ENCODE data around the gene FAM13C.

The FAM13C gene

GRCh38 chr10:59381687-59382086 lies 19.3 kb upstream of the FAM13C start:
- H3K4me1 ChIP-seq (ENCODE audit: control insufficient read depth, low read length), result no peaks in the 10 kb centered on the region
- no peaks in the 10 kb centered on the region for H3K9me2 ChIP-seq (replicated peaks; ENCODE audit: control insufficient read depth, low read length)
- no peaks in the 10 kb centered on the region for H3K36me3 ChIP-seq (ENCODE audit: control insufficient read depth, low read length)
- H3K27me3 ChIP-seq (ENCODE audit: control insufficient read depth, low read length), result no peaks in the 10 kb centered on the region
- no peaks in the 10 kb centered on the region for H4K20me1 ChIP-seq (ENCODE audit: control insufficient read depth, insufficient read depth, low read depth, low read length)
- H3K27ac ChIP-seq (ENCODE audit: low read depth, low read length), result no peak overlapping the region
- no peaks in the 10 kb centered on the region for H3F3A ChIP-seq (ENCODE audit: control insufficient read depth, insufficient read depth)
- no peaks in the 10 kb centered on the region for H3K9me3 ChIP-seq (ENCODE audit: control insufficient read depth, insufficient read depth, low read length)
- no peak overlapping the region for H3K4me3 ChIP-seq (ENCODE audit: low read length)
- H3K4me2 ChIP-seq (ENCODE audit: low read length), result no peak overlapping the region
- no peaks in the 10 kb centered on the region for H3K79me2 ChIP-seq (ENCODE audit: control insufficient read depth, low read length)
- no peak for TF ChIP-seq CTCF (IDR thresholded peaks at IDR 0.05; ENCODE audit: low read depth, low read length, poor library complexity, severe bottlenecking)
- no peak for TF ChIP-seq EZH2phosphoT487 (IDR thresholded peaks at IDR 0.05; ENCODE audit: borderline replicate concordance, low read length)

- H3K79me2 ChIP-seq (ENCODE audit: control insufficient read depth, low read length), result no peaks in the 10 kb centered on the region
- H3K4me1 ChIP-seq (ENCODE audit: control insufficient read depth, low read length), result no peaks in the 10 kb centered on the region
- no peaks in the 10 kb centered on the region for H3K9me3 ChIP-seq (ENCODE audit: control insufficient read depth, insufficient read depth, low read length)
- no peaks in the 10 kb centered on the region for H3F3A ChIP-seq (ENCODE audit: control insufficient read depth, insufficient read depth)
- H3K27me3 ChIP-seq (ENCODE audit: control insufficient read depth, low read length), result no peaks in the 10 kb centered on the region
- no peaks in the 10 kb centered on the region for H3K36me3 ChIP-seq (ENCODE audit: control insufficient read depth, low read length)
- H3K27ac ChIP-seq (ENCODE audit: low read depth, low read length), result no peak overlapping the region
- no peaks in the 10 kb centered on the region for H4K20me1 ChIP-seq (ENCODE audit: control insufficient read depth, insufficient read depth, low read depth, low read length)
- no peaks in the 10 kb centered on the region for H3K9me2 ChIP-seq (replicated peaks; ENCODE audit: control insufficient read depth, low read length)
- H3K4me3 ChIP-seq (ENCODE audit: low read length), result no peak overlapping the region
- TF ChIP-seq EZH2phosphoT487 (IDR thresholded peaks at IDR 0.05; ENCODE audit: borderline replicate concordance, low read length) (no peak), CTCF (IDR thresholded peaks at IDR 0.05; ENCODE audit: low read depth, low read length, poor library complexity, severe bottlenecking) (no peak)
- H3K4me2 ChIP-seq (ENCODE audit: low read length), result no peak overlapping the region
Observed at GRCh38 chr10:59376846-59377245, 14.5 kb upstream of the FAM13C start.

- H3K9me2 ChIP-seq (replicated peaks; ENCODE audit: control insufficient read depth, low read length), result no peaks in the 10 kb centered on the region
- no peaks in the 10 kb centered on the region for H3K79me2 ChIP-seq (ENCODE audit: control insufficient read depth, low read length)
- no peaks in the 10 kb centered on the region for H3K9me3 ChIP-seq (ENCODE audit: control insufficient read depth, insufficient read depth, low read length)
- H3F3A ChIP-seq (ENCODE audit: control insufficient read depth, insufficient read depth), result no peaks in the 10 kb centered on the region
- H3K27me3 ChIP-seq (ENCODE audit: control insufficient read depth, low read length), result no peaks in the 10 kb centered on the region
- H3K4me3 ChIP-seq (ENCODE audit: low read length), result no peak overlapping the region
- no peaks in the 10 kb centered on the region for H4K20me1 ChIP-seq (ENCODE audit: control insufficient read depth, insufficient read depth, low read depth, low read length)
- no peaks in the 10 kb centered on the region for H3K36me3 ChIP-seq (ENCODE audit: control insufficient read depth, low read length)
- no peak overlapping the region for H3K4me2 ChIP-seq (ENCODE audit: low read length)
- H3K4me1 ChIP-seq (ENCODE audit: control insufficient read depth, low read length), result no peaks in the 10 kb centered on the region
- no peak overlapping the region for H3K27ac ChIP-seq (ENCODE audit: low read depth, low read length)
- TF ChIP-seq CTCF (IDR thresholded peaks at IDR 0.05; ENCODE audit: low read depth, low read length, poor library complexity, severe bottlenecking), result no peak
- no peak for TF ChIP-seq EZH2phosphoT487 (IDR thresholded peaks at IDR 0.05; ENCODE audit: borderline replicate concordance, low read length)
Observed at GRCh38 chr10:59375990-59376389, 13.6 kb upstream of the FAM13C start.

GRCh38 chr10:59374916-59375315 lies 12.6 kb upstream of the FAM13C start:
- no peak overlapping the region for H3K4me2 ChIP-seq (ENCODE audit: low read length)
- no peaks in the 10 kb centered on the region for H3K79me2 ChIP-seq (ENCODE audit: control insufficient read depth, low read length)
- H3F3A ChIP-seq (ENCODE audit: control insufficient read depth, insufficient read depth), result no peaks in the 10 kb centered on the region
- no peak overlapping the region for H3K27ac ChIP-seq (ENCODE audit: low read depth, low read length)
- H3K4me1 ChIP-seq (ENCODE audit: control insufficient read depth, low read length), result no peaks in the 10 kb centered on the region
- TF ChIP-seq CTCF (IDR thresholded peaks at IDR 0.05; ENCODE audit: low read depth, low read length, poor library complexity, severe bottlenecking), result no peak
- no peak for TF ChIP-seq EZH2phosphoT487 (IDR thresholded peaks at IDR 0.05; ENCODE audit: borderline replicate concordance, low read length)
- no peaks in the 10 kb centered on the region for H3K27me3 ChIP-seq (ENCODE audit: control insufficient read depth, low read length)
- no peaks in the 10 kb centered on the region for H3K9me3 ChIP-seq (ENCODE audit: control insufficient read depth, insufficient read depth, low read length)
- no peaks in the 10 kb centered on the region for H3K9me2 ChIP-seq (replicated peaks; ENCODE audit: control insufficient read depth, low read length)
- H4K20me1 ChIP-seq (ENCODE audit: control insufficient read depth, insufficient read depth, low read depth, low read length), result no peaks in the 10 kb centered on the region
- no peaks in the 10 kb centered on the region for H3K36me3 ChIP-seq (ENCODE audit: control insufficient read depth, low read length)
- H3K4me3 ChIP-seq (ENCODE audit: low read length), result no peak overlapping the region

Data from DOHH2 (cell line).